Inflammatory macrophage treated with lipopolysaccharide for 1 hour (primary cell): ENCODE measurements around the gene PLCB1.

Experiments used
- DNase-seq, 2 donors: peaks; one replicate each; pipeline ENCODE4 v3.0.0-alpha.2; 2020 to 2022

Gene PLCB1

DNA sequence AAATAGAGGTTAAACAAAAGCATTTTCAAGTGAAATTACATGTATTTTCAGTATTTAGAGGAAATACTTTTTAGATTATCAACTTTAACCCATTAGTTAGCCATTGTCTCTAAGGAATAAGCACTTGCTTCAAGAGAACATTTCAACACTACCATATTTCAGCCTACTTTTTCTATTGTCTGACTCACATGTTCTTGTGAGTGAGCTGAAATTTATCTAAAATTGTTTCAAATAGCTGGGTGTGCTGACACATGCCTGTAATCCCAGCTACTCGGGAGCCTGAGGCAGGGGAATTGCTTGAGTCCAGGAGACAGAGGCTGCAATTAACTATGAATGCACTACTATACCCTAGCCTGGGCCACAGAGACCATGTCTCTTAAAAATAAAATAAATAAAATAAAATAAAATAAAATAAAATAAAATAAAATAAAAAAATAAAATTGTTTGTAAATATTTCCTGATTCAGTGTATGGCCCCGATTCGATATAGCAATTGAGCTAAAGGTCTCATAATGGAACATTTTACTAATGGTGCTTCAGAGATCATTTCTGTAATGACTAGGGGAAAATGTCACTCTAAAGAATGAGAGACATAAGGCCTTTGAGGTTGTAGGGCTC lies 612.3 kb downstream of the PLCB1 start:
- peak in 1 of 2 donors; percentile 15 for DNase-seq

DNA sequence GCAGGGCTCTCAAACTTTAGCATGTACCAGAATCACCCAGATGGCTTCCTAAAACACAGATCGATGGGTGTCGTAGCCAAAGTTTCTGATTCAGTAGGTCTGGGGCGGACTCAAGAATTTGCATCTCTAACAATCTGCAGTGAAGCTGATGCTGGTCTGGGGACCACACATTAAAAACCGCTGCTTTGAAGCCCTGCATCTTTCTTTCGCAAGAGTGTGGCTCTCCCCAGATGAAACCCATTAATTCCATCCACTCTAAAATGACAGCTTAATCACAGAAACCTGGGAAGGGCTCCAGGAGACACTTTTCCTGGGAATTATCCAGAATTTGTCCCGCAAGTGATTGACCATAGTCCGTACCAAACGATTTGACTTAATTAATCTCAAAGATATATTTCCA lies 617.0 kb downstream of the PLCB1 start:
- DNase-seq = no peak

DNA sequence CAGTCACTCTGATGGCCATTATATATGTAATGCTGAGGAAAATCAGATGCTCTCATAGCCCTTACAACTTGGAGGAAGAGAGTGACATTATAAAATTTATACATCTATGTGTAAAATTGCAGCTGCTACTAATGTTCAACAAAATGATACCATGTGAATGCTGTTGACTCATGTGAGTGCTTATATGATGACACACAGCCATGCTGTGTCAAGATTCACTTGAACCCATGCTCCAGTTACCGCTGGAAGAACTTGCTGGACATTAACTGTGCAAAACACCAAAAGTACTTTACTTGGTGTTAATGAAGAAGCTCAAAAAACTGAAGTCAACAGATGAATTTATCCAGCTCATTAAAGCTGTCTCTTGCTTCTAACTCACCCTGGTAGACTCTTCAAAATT lies 617.9 kb downstream of the PLCB1 start:
- no peak for DNase-seq

- DNase-seq = no peak
Measured at GRCh38 chr20:8755340-8756118, 623.5 kb downstream of the PLCB1 start.

GRCh38 chr20:8756410-8756809 lies 624.3 kb downstream of the PLCB1 start:
- DNase-seq = no peak

GRCh38 chr20:8757146-8757545 lies 625.1 kb downstream of the PLCB1 start:
- DNase-seq = no peak

- no peak for DNase-seq
Measured at GRCh38 chr20:8764344-8764962, 632.4 kb downstream of the PLCB1 start.

DNA sequence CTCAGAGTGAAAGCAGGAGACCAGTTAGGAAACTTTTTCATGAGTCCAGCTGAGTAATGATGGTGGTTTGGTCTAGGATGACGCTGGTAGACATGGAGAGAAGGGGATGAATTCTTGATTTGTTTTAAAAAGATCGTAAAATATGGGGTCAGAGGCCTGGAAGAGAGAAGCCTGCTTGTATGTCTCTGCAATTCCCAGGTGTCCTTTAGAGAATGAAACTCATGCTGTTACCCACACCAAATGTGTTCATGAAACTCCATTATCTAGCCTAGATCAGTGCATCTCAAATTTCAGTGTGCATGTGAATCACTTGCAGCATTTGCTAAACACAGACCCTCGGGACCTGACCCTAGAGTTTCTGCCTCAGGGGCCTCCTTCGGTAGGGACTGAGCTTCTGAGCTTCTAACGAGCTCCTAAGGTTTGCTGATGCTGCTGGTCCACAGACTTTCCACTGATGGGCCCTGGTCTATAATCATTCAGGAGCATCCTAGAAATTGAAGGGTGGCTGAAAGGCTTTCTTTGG lies 634.9 kb downstream of the PLCB1 start:
- no peak for DNase-seq

DNA sequence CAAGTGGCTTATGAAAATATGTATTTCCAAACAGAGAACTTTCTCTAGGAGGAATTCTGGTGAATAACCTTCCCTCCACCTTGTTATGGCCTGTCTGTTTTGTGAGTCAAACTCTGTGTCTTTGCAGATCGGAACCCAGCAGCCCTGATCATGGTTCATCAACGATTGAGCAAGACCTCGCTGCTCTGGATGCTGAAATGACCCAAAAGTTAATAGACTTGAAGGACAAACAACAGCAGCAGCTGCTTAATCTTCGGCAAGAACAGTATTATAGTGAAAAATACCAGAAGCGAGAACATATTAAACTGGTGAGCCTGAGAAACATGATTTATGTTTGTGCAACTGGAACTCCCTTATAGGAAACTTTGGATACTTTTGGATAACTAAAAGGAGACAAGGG lies 642.3 kb downstream of the PLCB1 start:
- DNase-seq = no peak

GRCh38 chr20:8777911-8778310 lies 645.8 kb downstream of the PLCB1 start:
- DNase-seq = peak; percentile 37 to 57

DNA sequence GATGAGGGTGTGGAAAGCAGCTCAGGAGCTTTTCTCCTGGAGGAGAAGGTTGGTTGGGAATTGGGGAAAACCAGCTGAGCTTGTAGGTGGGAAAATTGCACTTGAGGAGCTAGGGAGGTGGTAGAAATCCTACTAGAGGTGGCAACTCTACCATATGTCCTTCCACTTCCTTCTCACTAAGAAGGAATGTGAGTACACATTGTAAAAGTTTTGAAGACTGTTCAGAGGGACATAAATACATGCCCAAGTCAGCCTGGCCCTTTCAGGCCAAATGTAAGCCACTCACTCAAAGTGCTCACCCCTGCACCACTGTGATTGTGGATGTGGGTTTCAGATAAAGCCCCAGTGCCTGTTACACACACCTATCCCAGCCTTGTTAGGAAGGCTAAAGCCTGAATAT lies 646.3 kb downstream of the PLCB1 start:
- DNase-seq = no peak

DNA sequence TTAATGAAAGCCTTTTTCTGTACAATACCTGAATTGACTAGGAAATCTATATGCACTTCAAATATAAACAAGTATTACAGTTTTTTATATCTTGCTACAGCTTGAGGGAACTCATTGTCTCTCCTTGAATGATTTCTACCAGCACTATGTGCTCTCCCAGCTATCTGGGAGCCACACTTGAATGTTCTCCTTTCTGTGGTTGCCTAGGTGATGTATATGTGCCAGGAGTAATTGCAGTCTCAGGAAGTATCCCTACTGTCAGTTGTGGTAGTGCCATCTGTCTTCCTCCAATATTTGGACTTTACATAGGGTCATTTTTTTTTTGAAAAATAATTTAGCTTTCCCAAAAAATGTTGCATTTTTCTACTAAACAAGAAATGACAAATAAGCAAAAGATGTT lies 648.8 kb downstream of the PLCB1 start:
- no peak for DNase-seq

DNA sequence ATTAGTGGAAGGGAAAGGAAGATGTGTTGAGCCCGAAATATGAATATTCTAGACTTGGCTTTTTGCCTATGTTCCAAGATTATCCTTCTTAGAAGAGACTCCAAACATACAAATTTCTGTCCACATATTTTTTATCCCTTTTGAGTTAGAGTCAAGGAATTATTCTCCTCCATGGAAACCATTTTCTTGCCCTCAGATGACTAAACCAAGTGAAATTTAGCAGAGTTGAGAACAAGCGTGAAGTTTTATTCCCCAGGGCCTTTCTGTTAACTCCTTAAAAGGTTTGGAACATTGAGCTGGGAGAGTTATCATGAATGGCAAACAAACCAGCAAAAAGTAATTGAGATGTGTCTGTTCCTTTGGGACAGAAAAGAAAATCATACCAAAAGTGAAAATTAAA lies 650.7 kb downstream of the PLCB1 start:
- no peak for DNase-seq

DNA sequence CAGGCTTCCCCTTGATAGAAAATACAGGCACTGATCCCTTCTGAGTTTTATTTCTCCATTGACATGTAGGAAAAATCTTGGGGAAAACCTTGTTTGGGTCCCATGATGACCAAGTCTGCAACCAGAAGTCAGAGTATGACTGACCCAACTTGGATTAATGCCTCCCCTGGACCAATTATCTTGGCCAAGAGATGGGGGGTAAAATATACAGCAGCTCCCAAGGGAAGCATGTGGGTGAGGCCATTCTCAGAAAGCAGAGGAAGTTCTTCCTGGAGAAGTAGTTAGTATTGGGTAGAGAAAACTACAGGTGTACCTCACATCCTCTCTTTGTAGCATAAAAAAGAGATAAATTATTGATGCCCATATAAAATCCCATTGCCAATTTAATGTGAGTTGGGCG lies 651.7 kb downstream of the PLCB1 start:
- DNase-seq = no peak

- DNase-seq = no peak
Measured at GRCh38 chr20:8786383-8786782, 654.3 kb downstream of the PLCB1 start.

GRCh38 chr20:8787090-8787489 lies 655.0 kb downstream of the PLCB1 start:
- no peak for DNase-seq

DNA sequence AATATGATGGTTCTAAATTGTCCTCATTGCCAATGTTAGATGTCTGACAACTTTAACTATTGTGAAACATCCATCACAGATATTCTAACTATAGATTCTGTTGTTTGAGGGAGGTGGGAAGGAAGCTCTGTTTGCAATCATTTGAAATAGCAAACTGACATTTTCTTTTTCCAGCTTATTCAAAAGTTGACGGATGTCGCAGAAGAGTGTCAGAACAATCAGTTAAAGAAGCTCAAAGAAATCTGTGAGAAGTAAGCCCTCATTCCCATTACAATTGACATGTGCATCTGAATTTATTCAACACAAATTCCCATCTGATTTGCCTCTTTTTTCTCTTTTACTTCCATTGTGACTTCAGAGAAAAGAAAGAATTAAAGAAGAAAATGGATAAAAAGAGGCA lies 656.2 kb downstream of the PLCB1 start:
- DNase-seq = no peak

GRCh38 chr20:8788831-8789230 lies 656.8 kb downstream of the PLCB1 start:
- DNase-seq = no peak

DNA sequence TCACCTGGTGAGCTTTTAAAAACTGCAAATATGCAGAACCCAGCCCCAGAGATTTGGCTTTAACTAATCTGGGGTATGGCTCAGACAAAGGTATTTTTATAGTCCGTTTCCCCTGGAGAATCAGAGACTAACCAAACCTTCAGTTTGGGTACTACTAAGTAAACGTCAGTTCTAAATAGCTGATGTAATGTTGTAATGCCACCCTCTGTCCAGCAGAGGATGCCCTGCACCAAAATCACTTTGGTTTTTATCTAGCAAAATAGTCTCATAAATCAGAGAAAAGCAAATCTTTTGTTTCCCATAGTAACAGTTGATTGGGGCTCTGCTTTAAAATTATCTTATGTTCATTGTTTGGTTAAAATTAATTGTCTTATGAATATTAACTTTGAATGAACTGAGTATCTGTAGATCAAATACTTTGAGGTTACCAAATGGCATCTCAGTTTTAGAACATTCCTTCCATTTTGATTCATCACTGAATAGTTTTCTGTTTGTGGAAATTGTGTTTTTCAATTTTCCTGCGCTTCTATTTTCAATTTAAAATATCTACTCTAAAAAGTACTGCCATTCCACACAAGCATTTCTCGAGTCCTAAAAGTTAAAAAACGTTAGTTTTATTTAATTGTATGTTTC lies 658.5 kb downstream of the PLCB1 start:
- DNase-seq = peak; percentile 17 to 72

- DNase-seq = no peak
Measured at GRCh38 chr20:8795404-8795803, 663.3 kb downstream of the PLCB1 start.

- DNase-seq = no peak
Measured at GRCh38 chr20:8796088-8796660, 664.1 kb downstream of the PLCB1 start.

GRCh38 chr20:8798505-8798904 lies 666.4 kb downstream of the PLCB1 start:
- DNase-seq = no peak

DNA sequence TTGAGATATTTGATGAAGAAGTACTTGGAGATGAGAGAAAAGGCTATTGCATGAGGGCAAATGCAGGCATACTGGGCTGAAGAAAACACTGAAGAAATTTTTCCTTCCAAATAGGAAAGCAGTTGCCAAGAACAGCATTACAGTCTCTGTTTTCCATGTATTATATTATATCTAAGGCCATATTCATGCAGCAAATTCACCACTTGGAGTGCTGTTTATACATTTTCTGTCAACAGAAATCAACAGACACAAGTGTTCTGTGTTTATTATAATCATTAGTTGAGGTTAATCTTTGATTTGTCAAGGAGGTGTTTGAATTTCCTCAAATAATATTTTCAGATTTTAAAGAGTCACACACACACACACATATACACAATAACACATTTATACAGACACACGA lies 668.0 kb downstream of the PLCB1 start:
- no peak for DNase-seq
